TTC549 (cell line): Measurements from ENCODE around the gene GPR37L1.
"Not testable (repeated sequence)": the region's sequence is repeated elsewhere in the genome, so short reads cannot be mapped to it uniquely, and the experiment has no call there.

Source experiments
- FAIRE-seq: peaks from 2 replicates; lab custom pipeline; 2012; peaks lifted over from hg19 to GRCh38; lab: Jason Lieb, UNC

Gene GPR37L1

GRCh38 chr1:202107801-202108731, 14.7 kb upstream of the GPR37L1 start:
- FAIRE-seq: no peak

DNA sequence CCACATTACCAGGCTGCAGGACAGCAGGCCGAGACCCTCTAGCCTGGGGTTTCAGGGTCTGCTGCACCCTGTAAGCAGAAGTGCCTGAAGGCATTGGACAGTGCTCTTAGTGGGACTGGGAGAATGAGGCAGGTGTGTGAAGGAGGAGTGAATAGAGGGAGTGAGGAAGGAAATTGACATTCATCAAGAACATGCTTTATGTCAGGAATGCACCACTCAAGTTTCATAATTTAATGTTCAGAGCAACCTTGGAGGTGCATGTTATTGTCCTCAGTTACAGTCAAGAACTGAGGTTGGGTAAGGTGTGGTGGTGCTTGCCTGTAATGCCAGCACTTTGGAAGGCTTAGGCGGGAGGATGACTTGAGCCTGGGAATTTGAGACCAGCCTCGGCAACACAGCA, 11.7 kb upstream of the GPR37L1 start:
- no peak for FAIRE-seq

DNA sequence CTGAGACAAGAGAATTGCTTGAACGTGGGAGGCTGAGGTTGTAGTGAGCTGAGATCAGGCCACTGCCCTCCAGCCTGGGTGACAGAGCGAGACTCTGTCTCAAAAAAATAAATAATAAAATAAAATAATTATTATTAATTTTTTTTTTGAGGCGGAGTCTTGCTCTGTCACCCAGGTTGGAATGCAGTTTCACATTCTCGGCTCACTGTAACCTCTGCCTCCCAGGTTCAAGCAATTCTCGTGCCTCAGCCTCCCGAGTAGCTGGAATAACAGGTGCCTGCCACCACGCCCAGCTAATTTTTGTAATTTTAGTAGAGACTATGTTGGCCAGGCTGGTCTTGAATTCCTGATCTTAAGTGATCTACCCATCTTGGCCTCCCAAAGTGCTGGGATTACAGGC, 11.1 kb upstream of the GPR37L1 start:
- FAIRE-seq: not testable (repeated sequence)

- FAIRE-seq: no peak
Measured at GRCh38 chr1:202112859-202113689, 9.6 kb upstream of the GPR37L1 start.

DNA sequence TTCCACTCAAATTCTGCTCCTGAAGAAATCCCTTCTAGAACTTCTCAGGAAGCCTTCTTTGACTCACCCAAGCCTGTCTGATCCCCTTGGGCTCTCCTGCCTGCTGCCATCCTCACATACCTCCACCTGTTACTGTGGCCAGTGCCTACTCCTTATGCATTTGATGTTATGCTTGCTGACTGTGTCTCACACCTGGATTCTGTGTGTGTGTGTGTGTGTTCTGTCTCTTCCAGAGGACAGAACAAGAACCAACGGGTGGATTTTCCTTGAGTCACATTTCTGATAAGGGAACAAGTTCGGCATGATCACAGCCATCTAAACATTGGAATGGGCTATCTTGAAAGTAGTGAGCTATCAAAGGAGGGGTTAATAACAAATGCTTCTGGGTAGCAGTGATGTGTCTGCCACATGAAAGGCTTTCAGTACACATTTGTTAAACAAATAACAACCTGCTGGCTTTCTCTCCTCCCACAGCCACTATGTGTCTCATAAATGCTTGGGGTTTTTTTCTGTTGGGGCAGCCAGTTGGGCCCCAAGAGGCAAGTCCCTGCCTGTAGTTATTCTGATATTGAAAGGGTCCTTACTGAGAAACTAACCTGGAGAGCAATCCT, 8.9 kb upstream of the GPR37L1 start:
- FAIRE-seq: no peak

DNA sequence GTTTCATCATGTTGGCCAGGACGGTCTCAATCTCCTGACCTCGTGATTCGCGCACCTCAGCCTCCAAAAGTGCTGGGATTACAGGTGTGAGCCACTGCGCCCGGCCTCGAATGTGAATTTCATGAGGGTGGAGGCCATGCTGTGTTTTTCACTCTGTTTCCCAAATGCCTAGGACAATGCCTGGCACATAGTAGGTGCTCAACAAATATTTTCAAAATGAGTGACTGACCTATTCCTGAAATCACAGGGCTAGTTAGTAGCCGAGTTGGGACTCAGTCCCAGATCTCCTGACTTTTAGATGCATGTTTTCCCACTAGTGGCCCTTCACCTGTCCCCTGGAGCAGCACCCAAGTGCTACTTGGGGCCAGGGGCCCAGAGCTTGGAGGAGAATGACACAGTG, 6.4 kb upstream of the GPR37L1 start:
- no peak for FAIRE-seq

- no peak for FAIRE-seq
Measured at GRCh38 chr1:202117898-202118371, 4.8 kb upstream of the GPR37L1 start.

DNA sequence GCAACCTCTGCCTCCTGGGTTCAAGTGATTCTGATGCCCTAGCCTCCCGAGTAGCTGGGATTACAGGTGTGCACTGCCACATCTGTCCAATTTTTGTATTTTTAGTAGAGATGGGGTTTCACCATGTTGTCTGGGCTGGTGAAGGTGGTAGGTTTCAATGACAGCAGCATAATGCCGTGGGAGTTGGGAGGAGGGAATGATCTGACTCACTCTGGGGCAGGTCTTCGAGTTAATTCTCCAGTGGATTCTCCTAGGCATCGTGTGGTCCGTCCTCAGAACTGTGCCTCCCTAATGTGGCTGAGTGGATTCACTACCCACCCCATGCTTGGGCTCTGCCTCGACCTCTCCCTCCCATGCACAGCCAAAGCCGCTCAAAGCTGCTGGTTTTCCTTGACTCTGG, 1.7 kb upstream of the GPR37L1 start:
- no peak for FAIRE-seq

DNA sequence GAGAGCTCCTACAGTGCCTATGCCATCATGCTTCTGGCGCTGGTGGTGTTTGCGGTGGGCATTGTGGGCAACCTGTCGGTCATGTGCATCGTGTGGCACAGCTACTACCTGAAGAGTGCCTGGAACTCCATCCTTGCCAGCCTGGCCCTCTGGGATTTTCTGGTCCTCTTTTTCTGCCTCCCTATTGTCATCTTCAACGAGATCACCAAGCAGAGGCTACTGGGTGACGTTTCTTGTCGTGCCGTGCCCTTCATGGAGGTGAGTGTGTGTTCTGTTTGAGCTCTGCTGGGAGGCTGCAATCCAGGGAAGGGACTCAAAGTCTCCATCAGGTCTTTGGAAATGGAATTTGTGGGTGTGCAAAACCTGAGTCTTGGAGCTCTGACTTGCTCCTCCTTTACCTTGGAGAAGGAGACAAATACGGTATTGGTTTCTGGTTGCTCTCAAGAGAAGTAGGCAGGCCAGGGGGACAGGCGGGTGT, 658 bp downstream of the GPR37L1 start:
- FAIRE-seq: no peak

DNA sequence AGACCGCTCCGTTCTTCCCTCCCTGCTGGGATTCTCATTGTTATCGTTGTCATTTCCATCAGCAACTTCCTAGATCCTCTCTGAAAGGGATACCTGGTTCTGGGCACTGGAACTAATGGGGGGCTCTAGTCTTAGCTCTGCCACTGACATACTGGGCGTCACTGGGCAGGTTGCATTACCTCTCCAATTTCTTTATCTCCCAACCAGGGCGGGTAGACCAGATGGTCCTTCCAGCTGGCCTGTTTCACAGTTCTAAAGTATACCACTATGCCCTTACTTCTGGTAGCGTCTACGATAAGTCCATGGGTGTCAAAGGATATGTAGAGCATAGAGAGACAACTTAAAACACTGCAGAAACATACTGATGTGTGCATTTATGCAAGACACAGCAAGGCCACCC, 1.4 kb downstream of the GPR37L1 start:
- no peak for FAIRE-seq

DNA sequence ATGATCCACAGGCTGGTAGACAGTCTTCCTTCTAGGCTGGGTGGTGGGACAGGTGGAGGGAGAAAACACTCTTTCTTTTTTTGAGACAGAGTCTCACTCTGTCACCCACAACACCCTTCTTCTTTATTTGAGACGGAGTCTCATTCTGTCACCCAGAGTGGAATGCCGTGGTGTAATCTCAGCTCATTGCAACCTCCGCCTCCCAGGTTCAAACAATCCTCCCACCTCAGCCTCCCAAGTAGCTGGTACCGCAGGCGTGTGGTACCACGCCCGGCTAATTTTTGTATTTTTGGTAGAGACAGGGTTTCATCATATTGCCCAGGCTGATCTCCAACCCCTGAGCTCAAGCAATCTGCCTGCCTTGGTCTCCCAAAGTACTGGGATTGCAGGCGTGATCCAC, 2.9 kb downstream of the GPR37L1 start:
- FAIRE-seq: no peak

DNA sequence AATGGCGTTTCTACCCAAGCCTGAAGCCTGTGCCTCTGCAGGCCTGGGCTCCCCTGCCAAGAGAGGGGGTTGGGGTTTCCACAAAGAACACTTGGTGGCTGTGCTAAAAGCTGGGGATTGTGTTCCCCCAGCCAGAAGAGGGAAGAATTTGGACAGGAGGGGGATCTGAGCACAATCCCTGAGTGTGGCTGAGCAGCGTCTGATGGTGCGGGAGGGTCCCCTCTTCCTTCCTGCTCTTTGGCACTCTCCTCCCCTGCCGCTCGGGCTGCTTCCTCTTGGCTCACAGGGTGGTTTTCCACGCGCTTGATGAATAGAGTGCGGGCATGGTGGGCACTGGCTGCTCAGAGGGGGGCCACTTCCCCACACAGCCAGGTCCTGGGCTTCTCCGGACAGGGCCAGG, 3.7 kb downstream of the GPR37L1 start:
- no peak for FAIRE-seq

GRCh38 chr1:202127061-202127460, 4.3 kb downstream of the GPR37L1 start:
- no peak for FAIRE-seq

GRCh38 chr1:202127836-202128622, 5.3 kb downstream of the GPR37L1 start:
- FAIRE-seq: no peak

- no peak for FAIRE-seq
Measured at GRCh38 chr1:202129453-202130296, 7.0 kb downstream of the GPR37L1 start.

GRCh38 chr1:202130297-202130721, 7.6 kb downstream of the GPR37L1 start:
- no peak for FAIRE-seq

DNA sequence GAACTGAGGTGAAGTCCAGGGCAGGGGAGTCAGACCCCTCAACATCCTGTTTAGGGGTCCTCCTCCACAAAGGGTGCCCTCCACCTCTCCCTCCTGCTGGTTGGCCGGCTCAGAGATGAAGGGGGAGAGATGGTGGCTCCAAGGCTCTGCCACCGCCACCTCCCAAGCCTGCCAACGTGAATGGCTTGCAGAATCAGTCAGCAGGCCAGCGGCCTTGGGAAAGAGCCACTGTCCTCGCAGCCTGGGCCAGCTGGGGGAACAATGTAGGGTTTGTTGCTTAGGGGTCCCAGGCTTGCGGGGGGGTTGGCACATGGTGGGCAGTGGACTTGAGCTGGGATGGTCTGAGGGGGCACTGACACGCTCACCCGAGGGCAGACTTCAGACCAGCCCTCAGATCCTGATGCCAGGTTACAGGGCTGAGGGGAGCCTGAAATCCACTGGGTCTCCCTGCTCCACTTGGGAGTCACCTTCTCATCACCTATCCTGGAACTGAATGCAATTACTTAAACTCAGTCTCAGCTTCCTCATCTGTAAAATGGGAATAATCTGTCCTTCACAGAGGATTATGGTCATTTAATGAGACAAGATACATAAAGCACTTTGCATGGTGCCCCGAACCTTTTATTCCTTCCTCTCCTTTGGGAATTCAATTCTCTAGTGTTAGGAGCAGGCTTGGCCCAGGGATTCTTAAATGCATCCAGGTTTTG, 8.3 kb downstream of the GPR37L1 start:
- no peak for FAIRE-seq

- no peak for FAIRE-seq
Measured at GRCh38 chr1:202131956-202132821, 9.5 kb downstream of the GPR37L1 start.

- no peak for FAIRE-seq
Measured at GRCh38 chr1:202133001-202133400, 10.3 kb downstream of the GPR37L1 start.
